Breast epithelium (tissue), 4 donors: ENCODE data around the gene ASCC1. TPM values are rescaled to one million over a fixed set of nuclear protein-coding genes. Genes with fewer than 3 reads are reported as not detected.

Experiments used
- DNase-seq, 2 donors: peaks; one replicate each; pipeline ENCODE4 v3.0.0-alpha.2; 2019; ENCODE audit warnings: low spot score in 2 of 2
- H3K27ac ChIP-seq, 2 donors: fragments of 200-600 bp; sonication (generic) in 1 of 2; one replicate each; pipeline ENCODE4 v1.5.1; 2016 to 2019; ENCODE audit warnings: mild to moderate bottlenecking in 1 of 2
- H3K27me3 ChIP-seq, 2 donors: fragments of 200-600 bp; sonication (generic) in 1 of 2; one replicate each; pipeline versions ENCODE4 v1.5.1 to v1.6.0; 2017 to 2019; ENCODE audit warnings: control low read depth in 1 of 2, mild to moderate bottlenecking in 1 of 2
- H3K36me3 ChIP-seq: fragments of 200-600 bp; one replicate; pipeline ENCODE4 v1.5.1; 2019
- H3K4me1 ChIP-seq, 2 donors: fragments of 200-600 bp; sonication (generic); one replicate each; pipeline ENCODE4 v1.5.1; 2016 to 2019; ENCODE audit warnings: control low read depth in 1 of 2
- H3K4me3 ChIP-seq, 3 donors: fragments of 200-600 bp; sonication (generic); 1 replicate in 2 of 3; 2 replicates in 1 of 3; pipeline ENCODE4 v1.5.1; 2016 to 2019; ENCODE audit warnings: mild to moderate bottlenecking in 3 of 3, moderate library complexity in 2 of 3
- H3K9me3 ChIP-seq, 2 donors: fragments of 200-600 bp; sonication (generic) in 1 of 2; one replicate each; pipeline ENCODE4 v1.5.1; 2016 to 2019; ENCODE audit warnings: control low read depth in 1 of 2
- POLR2A ChIP-seq: fragments of 450-650 bp; IDR thresholded peaks from one replicate; pipeline ENCODE4 v1.6.1; 2016; ENCODE audit warnings: antibody characterized with exemption, mild to moderate bottlenecking, moderate library complexity
- POLR2AphosphoS5 ChIP-seq, 3 donors: sonication (generic); formaldehyde crosslinking; IDR thresholded peaks; one replicate each; pipeline ENCODE4 v1.6.1; 2017; ENCODE audit warnings: antibody characterized with exemption in 3 of 3
- intact Hi-C: fragments of 100-400 bp; cut with DNase I; formaldehyde crosslinking; loops from one replicate; pipeline ENCODE4 v1.15.1; 2023; ENCODE audit warnings: low total_unique reads
- total RNA-seq, 3 donors: library from RNA; depleted of rRNA; stranded (reverse); fragments of >200 nt; gene quantifications; one replicate each; pipeline ENCODE4 v1.1.0, GENCODE V29; 2016
- TF ChIP-seq, protein P1 (sequence below), 3 donors: fragments of 450-650 bp; IDR thresholded peaks; one replicate each; pipeline ENCODE4 v1.5.1; 2016 to 2017; ENCODE audit warnings: antibody characterized with exemption in 3 of 3, mild to moderate bottlenecking in 3 of 3, moderate library complexity in 3 of 3

The ASCC1 gene
- total RNA-seq, 3 donors from 2014 or later: 28.5 to 42.9 (median 29.6) TPM

DNA sequence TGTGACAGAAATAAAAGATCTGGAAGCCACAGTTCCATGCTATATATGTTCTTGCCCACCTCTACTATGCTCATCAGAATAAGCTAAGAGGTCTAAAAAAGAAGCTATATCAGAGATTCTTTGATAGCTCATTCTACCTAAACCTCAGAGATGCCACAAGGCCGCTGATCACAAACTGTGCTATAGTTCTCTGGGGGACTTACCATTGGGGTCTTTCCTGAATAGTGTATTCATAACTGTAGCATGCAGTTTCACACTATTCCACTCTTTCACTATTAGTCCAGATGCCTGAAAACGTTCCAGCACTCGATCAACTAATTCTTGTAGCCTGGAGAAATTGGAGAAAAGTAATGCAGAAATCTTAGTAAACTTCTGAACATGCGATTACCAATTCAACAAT is 83.2 kb downstream of the ASCC1 start:
- intact Hi-C loops: no loop called here
- Histone ChIP-seq H3K27ac (no peak overlapping the region), H3K4me1 (no peaks in the 10 kb centered on the region), H3K4me3 (no peak overlapping the region), H3K27me3 (no peaks in the 10 kb centered on the region), H3K36me3 (no peaks in the 10 kb centered on the region), H3K9me3 (peaks cover 0 to 3% of the 10 kb centered on the region in 2 donors)
- TF ChIP-seq, protein P1, sequence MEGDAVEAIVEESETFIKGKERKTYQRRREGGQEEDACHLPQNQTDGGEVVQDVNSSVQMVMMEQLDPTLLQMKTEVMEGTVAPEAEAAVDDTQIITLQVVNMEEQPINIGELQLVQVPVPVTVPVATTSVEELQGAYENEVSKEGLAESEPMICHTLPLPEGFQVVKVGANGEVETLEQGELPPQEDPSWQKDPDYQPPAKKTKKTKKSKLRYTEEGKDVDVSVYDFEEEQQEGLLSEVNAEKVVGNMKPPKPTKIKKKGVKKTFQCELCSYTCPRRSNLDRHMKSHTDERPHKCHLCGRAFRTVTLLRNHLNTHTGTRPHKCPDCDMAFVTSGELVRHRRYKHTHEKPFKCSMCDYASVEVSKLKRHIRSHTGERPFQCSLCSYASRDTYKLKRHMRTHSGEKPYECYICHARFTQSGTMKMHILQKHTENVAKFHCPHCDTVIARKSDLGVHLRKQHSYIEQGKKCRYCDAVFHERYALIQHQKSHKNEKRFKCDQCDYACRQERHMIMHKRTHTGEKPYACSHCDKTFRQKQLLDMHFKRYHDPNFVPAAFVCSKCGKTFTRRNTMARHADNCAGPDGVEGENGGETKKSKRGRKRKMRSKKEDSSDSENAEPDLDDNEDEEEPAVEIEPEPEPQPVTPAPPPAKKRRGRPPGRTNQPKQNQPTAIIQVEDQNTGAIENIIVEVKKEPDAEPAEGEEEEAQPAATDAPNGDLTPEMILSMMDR (IDR thresholded peaks at IDR 0.05): no peak
- no peak for TF ChIP-seq POLR2AphosphoS5 (IDR thresholded peaks at IDR 0.05)
- no peak for TF ChIP-seq POLR2A
- DNase-seq: no peak

DNA sequence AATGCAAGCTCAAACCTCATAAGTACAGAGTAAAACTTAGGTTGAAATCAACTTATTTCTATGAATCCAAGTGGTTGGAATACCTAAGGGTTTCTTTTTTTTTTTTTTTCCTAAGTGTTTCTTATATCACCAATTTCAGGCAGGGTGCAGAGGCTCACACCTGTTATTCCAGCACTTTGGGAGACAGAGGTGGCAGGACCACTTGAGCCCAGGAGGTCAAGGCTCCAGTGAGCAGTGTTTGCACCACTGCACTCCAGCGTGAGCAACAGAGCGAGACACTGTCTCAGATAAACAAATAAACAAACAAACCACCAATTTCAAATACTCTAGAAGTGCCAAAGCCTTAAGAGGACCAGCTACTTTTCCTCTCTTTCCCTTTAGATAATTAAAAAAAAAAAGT is 88.5 kb downstream of the ASCC1 start:
- intact Hi-C loops: no loop called here
- peaks cover 3% of the 10 kb centered on the region for H3K36me3 ChIP-seq
- H3K4me1 ChIP-seq: no peaks in the 10 kb centered on the region
- TF ChIP-seq POLR2AphosphoS5 (IDR thresholded peaks at IDR 0.05) (no peak), POLR2A (no peak)
- TF ChIP-seq, protein P1 (IDR thresholded peaks at IDR 0.05): no peak
- no peaks in the 10 kb centered on the region for H3K9me3 ChIP-seq
- H3K4me3 ChIP-seq: no peak overlapping the region
- H3K27ac ChIP-seq: no peak overlapping the region
- H3K27me3 ChIP-seq: no peaks in the 10 kb centered on the region
- no peak for DNase-seq

DNA sequence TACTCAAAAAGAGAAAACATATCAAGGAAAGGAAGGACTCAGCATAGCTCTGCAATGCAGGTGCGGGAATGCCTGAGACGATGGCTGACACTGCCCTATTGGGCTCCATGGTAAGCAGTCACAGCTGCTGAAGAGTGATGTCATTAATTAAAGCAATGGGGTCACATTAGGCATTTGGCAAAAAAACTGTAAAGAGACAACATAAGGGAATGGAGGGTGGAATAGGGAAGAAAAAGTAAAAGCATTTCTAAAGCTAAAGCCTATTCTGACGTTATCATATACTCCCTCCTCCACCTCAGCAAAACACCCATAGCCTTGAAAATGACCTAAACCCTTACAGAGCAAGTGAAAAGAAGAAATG is 89.2 kb downstream of the ASCC1 start:
- intact Hi-C loops: no loop called here
- Histone ChIP-seq H3K27me3 (no peaks in the 10 kb centered on the region), H3K4me3 (no peak overlapping the region), H3K27ac (no peak overlapping the region), H3K36me3 (peaks cover 3% of the 10 kb centered on the region), H3K9me3 (no peaks in the 10 kb centered on the region), H3K4me1 (no peaks in the 10 kb centered on the region)
- no peak for DNase-seq
- TF ChIP-seq, protein P1 (IDR thresholded peaks at IDR 0.05): no peak
- TF ChIP-seq POLR2A (no peak), POLR2AphosphoS5 (IDR thresholded peaks at IDR 0.05) (no peak)

DNA sequence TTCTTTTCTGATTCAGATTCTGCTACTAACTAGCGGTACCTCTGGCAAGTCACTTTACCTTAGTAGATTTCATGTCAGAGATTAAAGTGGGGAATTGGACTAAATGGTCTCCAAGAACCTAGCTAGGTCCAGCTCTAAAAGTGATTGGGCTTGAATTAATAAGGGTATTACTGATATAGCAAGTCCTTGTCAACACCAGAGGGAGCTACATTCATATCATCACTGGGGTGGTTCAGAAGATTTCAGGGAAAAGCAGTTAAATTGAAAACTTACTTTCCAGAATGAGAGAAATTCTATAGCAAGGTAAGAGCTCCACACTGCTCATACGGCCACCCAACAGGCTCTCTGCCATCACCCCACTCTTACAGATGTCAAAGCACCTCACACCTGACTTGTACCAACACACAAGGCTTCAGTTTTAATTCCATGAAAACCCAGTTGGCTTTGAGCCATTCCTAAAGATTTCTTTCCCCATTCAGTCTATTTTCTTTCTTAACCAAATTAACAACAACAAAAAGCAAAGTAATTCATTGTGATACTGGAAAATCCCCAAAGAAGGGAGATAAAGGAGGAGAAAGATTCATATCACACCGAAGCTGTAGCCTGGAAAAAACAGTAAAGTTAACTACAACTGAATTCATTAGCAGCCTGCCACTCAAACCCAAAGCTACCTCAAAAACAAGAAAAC is 89.7 kb downstream of the ASCC1 start:
- H3K27ac ChIP-seq: no peak overlapping the region
- peaks cover 3% of the 10 kb centered on the region for H3K36me3 ChIP-seq
- no peaks in the 10 kb centered on the region for H3K9me3 ChIP-seq
- TF ChIP-seq POLR2AphosphoS5 (IDR thresholded peaks at IDR 0.05) (no peak), POLR2A (no peak)
- TF ChIP-seq, protein P1 (IDR thresholded peaks at IDR 0.05): peak in 2 of 3 donors; percentile 22 to 23
- DNase-seq: no peak
- no peak overlapping the region for H3K4me3 ChIP-seq
- H3K27me3 ChIP-seq: no peaks in the 10 kb centered on the region
- intact Hi-C loops: no loop called here
- no peaks in the 10 kb centered on the region for H3K4me1 ChIP-seq

DNA sequence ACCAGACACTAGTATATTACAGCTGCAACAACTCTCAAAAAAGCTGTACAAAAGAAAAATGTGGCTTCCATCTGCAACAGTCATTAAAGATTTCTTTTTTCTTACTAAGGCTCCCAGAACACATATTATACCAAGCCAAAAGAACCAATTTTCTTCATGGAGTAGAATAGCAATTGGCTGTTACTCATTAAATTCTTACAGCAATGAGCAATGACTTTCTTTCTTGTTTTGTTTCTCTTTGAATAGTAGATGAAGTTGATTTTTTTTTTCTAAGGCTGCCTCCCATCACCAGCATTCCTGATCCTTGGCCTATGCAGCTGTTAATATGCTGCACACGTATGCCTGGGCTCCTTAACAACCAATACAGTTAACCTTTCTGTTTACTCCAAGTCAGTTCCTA is 91.1 kb downstream of the ASCC1 start:
- H3K4me3 ChIP-seq: no peak overlapping the region
- no peaks in the 10 kb centered on the region for H3K4me1 ChIP-seq
- no peak for DNase-seq
- peak overlapping the region in 1 of 2 donors; percentile 15 for H3K27ac ChIP-seq
- intact Hi-C loops: no loop called here
- peaks cover 3% of the 10 kb centered on the region for H3K36me3 ChIP-seq
- TF ChIP-seq, protein P1 (IDR thresholded peaks at IDR 0.05): no peak
- no peak for TF ChIP-seq POLR2AphosphoS5 (IDR thresholded peaks at IDR 0.05)
- no peak for TF ChIP-seq POLR2A
- H3K27me3 ChIP-seq: no peaks in the 10 kb centered on the region
- H3K9me3 ChIP-seq: no peaks in the 10 kb centered on the region
